ENCODE results near the gene NQO2. TPM values are rescaled to one million over a fixed set of nuclear protein-coding genes. Genes with fewer than 3 reads are reported as not detected.

NQO2 gene
- 10 to 100 TPM; 20.1 to 99.5 (median 73.4) TPM for polyA plus RNA-seq

GRCh38 chr6:2999618-3000557 lies at the start of gene NQO2:
TSS of gene NQO2 (plus strand) at chr6:2999894. CDS start at chr6:3006553, 6,659 bp downstream.
- peak within 1 kb of the TSS; percentile 77 for H3K27ac ChIP-seq (ENCODE audit: low read depth, low read length)
- 2 to 4% (median 3%) methylated on average over 64 to 87 of the region's 87 CpGs for WGBS, 3 donors

- H3K27ac ChIP-seq (ENCODE audit: low read depth, low read length): no peak overlapping the region
- WGBS, 3 donors: 72 to 93% (median 82%) methylated on average over 11 to 12 of the region's 12 CpGs
Observed at GRCh38 chr6:2950713-2951112, 49.0 kb upstream of the NQO2 start.

GRCh38 chr6:2951728-2952127 lies 48.0 kb upstream of the NQO2 start:
- WGBS, 3 donors: 53 to 74% (median 63%) methylated on average over 8 of the region's 8 CpGs
- no peak overlapping the region for H3K27ac ChIP-seq (ENCODE audit: low read depth, low read length)

- WGBS, 3 donors: 8 to 45% (median 37%) methylated on average over 27 of the region's 27 CpGs
- H3K27ac ChIP-seq (ENCODE audit: low read depth, low read length): no peak overlapping the region
Observed at GRCh38 chr6:2952557-2953095, 47.1 kb upstream of the NQO2 start.

GRCh38 chr6:2953098-2953497 lies 46.6 kb upstream of the NQO2 start:
- no peak overlapping the region for H3K27ac ChIP-seq (ENCODE audit: low read depth, low read length)
- WGBS, 3 donors: 85 to 94% (median 91%) methylated on average over 12 of the region's 12 CpGs

GRCh38 chr6:2956930-2957685 lies 42.6 kb upstream of the NQO2 start:
- no peak overlapping the region for H3K27ac ChIP-seq (ENCODE audit: low read depth, low read length)
- WGBS, 3 donors: 75 to 78% (median 78%) methylated on average over 5 of the region's 5 CpGs

- H3K27ac ChIP-seq (ENCODE audit: low read depth, low read length): no peak overlapping the region
- WGBS, 3 donors: 68 to 78% (median 73%) methylated on average over 11 of the region's 11 CpGs
Observed at GRCh38 chr6:2957696-2958330, 41.9 kb upstream of the NQO2 start.

GRCh38 chr6:2958331-2958711 lies 41.4 kb upstream of the NQO2 start:
- H3K27ac ChIP-seq (ENCODE audit: low read depth, low read length): no peak overlapping the region
- WGBS, 3 donors: 40 to 80% (median 46%) methylated on average over 17 to 18 of the region's 18 CpGs

- 70 to 87% (median 76%) methylated on average over 9 of the region's 9 CpGs for WGBS, 3 donors
- H3K27ac ChIP-seq (ENCODE audit: low read depth, low read length): no peak overlapping the region
Observed at GRCh38 chr6:2958776-2959175, 40.9 kb upstream of the NQO2 start.

- no peak overlapping the region for H3K27ac ChIP-seq (ENCODE audit: low read depth, low read length)
- WGBS, 3 donors: 77 to 84% (median 81%) methylated on average over 12 of the region's 12 CpGs
Observed at GRCh38 chr6:2959909-2960719, 39.6 kb upstream of the NQO2 start.

GRCh38 chr6:2960935-2961334 lies 38.8 kb upstream of the NQO2 start:
- WGBS, 3 donors: 27 to 77% (median 66%) methylated on average over 4 of the region's 4 CpGs
- H3K27ac ChIP-seq (ENCODE audit: low read depth, low read length): no peak overlapping the region

GRCh38 chr6:2961506-2961905 lies 38.2 kb upstream of the NQO2 start:
- no peak overlapping the region for H3K27ac ChIP-seq (ENCODE audit: low read depth, low read length)
- 39 to 89% (median 79%) methylated on average over 7 of the region's 7 CpGs for WGBS, 3 donors

- no peak overlapping the region for H3K27ac ChIP-seq (ENCODE audit: low read depth, low read length)
Observed at GRCh38 chr6:2962004-2962403, 37.7 kb upstream of the NQO2 start.

GRCh38 chr6:2962636-2963035 lies 37.1 kb upstream of the NQO2 start:
- H3K27ac ChIP-seq (ENCODE audit: low read depth, low read length): no peak overlapping the region
- 24 to 52% (median 50%) methylated on average over 3 of the region's 3 CpGs for WGBS, 3 donors

More at GRCh38 chr6:2962004-2962403, 37.7 kb upstream of the NQO2 start:
- WGBS, 3 donors: 23 to 78% (median 76%) methylated on average over 9 of the region's 9 CpGs

- H3K27ac ChIP-seq (ENCODE audit: low read depth, low read length): no peak overlapping the region
- WGBS, 3 donors: 85 to 89% (median 88%) methylated on average over 8 of the region's 8 CpGs
Observed at GRCh38 chr6:2963756-2964155, 35.9 kb upstream of the NQO2 start.

GRCh38 chr6:2964793-2965505 lies 34.7 kb upstream of the NQO2 start:
- H3K27ac ChIP-seq (ENCODE audit: low read depth, low read length): no peak overlapping the region
- WGBS, 3 donors: 76 to 92% (median 90%) methylated on average over 17 of the region's 17 CpGs

GRCh38 chr6:2966347-2966746 lies 33.3 kb upstream of the NQO2 start:
- WGBS, 3 donors: 38 to 87% (median 83%) methylated on average over 9 of the region's 9 CpGs
- H3K27ac ChIP-seq (ENCODE audit: low read depth, low read length): no peak overlapping the region

Data from adipose tissue (tissue), 3 donors.